GM23248 (cell line): ENCODE measurements around the gene EMC10. TPM values are rescaled to one million over a fixed set of nuclear protein-coding genes. Genes with fewer than 3 reads are reported as not detected.

Source experiments
- DNase-seq: peaks from one replicate; pipeline ENCODE4 v3.0.0-alpha.2; 2015
- H2AFZ ChIP-seq: fragments of 200-600 bp; sonication (generic); 2 replicates; pipeline ENCODE4 v1.6.1; 2016; ENCODE audit warnings: antibody characterized with exemption
- H3F3A ChIP-seq: fragments of 200-600 bp; sonication (generic); 2 replicates; pipeline ENCODE4 v1.6.1; 2016; ENCODE audit warnings: mild to moderate bottlenecking, antibody characterized with exemption, mixed run types; ENCODE audit not compliant: insufficient read depth
- H3K27ac ChIP-seq: fragments of 200-600 bp; sonication (generic); 2 replicates; pipeline ENCODE4 v1.5.1; 2016; ENCODE audit warnings: mild to moderate bottlenecking
- H3K27me3 ChIP-seq: fragments of 200-600 bp; sonication (generic); replicated peaks from 2 replicates; pipeline ENCODE4 v1.6.1; 2016; ENCODE audit warnings: mild to moderate bottlenecking; ENCODE audit not compliant: insufficient read depth
- H3K36me3 ChIP-seq: fragments of 200-600 bp; sonication (generic); 2 replicates; pipeline ENCODE4 v1.6.1; 2016; ENCODE audit warnings: low read depth, mild to moderate bottlenecking
- H3K4me1 ChIP-seq: fragments of 200-600 bp; sonication (generic); 2 replicates; pipeline ENCODE4 v1.6.1; 2016; ENCODE audit warnings: mild to moderate bottlenecking; ENCODE audit not compliant: insufficient read depth
- H3K4me2 ChIP-seq: fragments of 200-600 bp; sonication (generic); one replicate; pipeline ENCODE4 v1.6.1; 2016; ENCODE audit warnings: mild to moderate bottlenecking; ENCODE audit not compliant: unreplicated experiment
- H3K4me3 ChIP-seq: fragments of 200-600 bp; sonication (generic); 2 replicates; pipeline ENCODE4 v1.5.1; 2016; ENCODE audit warnings: mild to moderate bottlenecking
- H3K79me2 ChIP-seq: fragments of 200-600 bp; sonication (generic); 2 replicates; pipeline ENCODE4 v1.6.1; 2016; ENCODE audit warnings: mild to moderate bottlenecking; ENCODE audit not compliant: insufficient read depth
- H3K9ac ChIP-seq: fragments of 200-600 bp; sonication (generic); 2 replicates; pipeline ENCODE4 v1.6.1; 2016; ENCODE audit warnings: mild to moderate bottlenecking
- H3K9me2 ChIP-seq: fragments of 200-600 bp; sonication (generic); 2 replicates; pipeline ENCODE4 v1.6.1; 2016; ENCODE audit warnings: mixed run types, mild to moderate bottlenecking, moderate library complexity; ENCODE audit not compliant: insufficient read depth
- H3K9me3 ChIP-seq: fragments of 200-600 bp; sonication (generic); one replicate; pipeline ENCODE4 v1.6.1; 2017; ENCODE audit warnings: low read depth
- H4K20me1 ChIP-seq: fragments of 200-600 bp; sonication (generic); 2 replicates; pipeline ENCODE4 v1.6.0; 2016; ENCODE audit not compliant: insufficient read depth
- EZH2 ChIP-seq: fragments of 200-600 bp; sonication (generic); IDR thresholded peaks from 2 replicates; pipeline ENCODE4 v1.6.1; 2018; ENCODE audit warnings: antibody characterized with exemption, mild to moderate bottlenecking; ENCODE audit not compliant: insufficient read depth, poor library complexity, severe bottlenecking
- EZH2phosphoT487 ChIP-seq: fragments of 200-600 bp; sonication (generic); IDR thresholded peaks from 2 replicates; pipeline ENCODE4 v1.6.1; 2018; ENCODE audit warnings: antibody characterized with exemption, moderate library complexity, mild to moderate bottlenecking, low read depth; ENCODE audit not compliant: insufficient read depth
- whole genome bisulfite sequencing, 2 experiments: methylation state at CpG; one replicate each; pipeline ENCODE4 v1.1.6; 2015 to 2017; ENCODE audit warnings: low lambda C conversion rate in 2 of 2, low coverage in 1 of 2; ENCODE audit errors: missing lambda C conversion rate in 2 of 2; 5-methylcytosine and 5-hydroxymethylcytosine counted together
- in situ Hi-C: fragments of 300-500 bp; cut with MboI; formaldehyde crosslinking; loops from 2 replicates; pipeline ENCODE4 v1.15.0; 2020
- polyA plus RNA-seq: library from polyadenylated mRNA; unstranded; fragments of >200 nt; fragmentation: Nextera tagmentation; extraction: Ambion mirVana; gene quantifications from 2 replicates; pipeline ENCODE4 v1.2.1, GENCODE V29; 2016
- total RNA-seq: library from RNA; depleted of rRNA; stranded (reverse); fragments of >200 nt; shearing (Covaris generic); gene quantifications from 2 replicates; pipeline ENCODE4 v1.2.3, GENCODE V29; 2014; rRNA removed

Gene EMC10
- total and polyA plus RNA-seq, 2 experiments from 2014 or later, result 7.2 to 96.6 TPM

GRCh38 chr19:50535672-50536187 lies 59.4 kb downstream of the EMC10 start:
- no peaks in the 10 kb centered on the region for H3K9me2 ChIP-seq
- in situ Hi-C loops, result no loop called here
- H4K20me1 ChIP-seq, result no peaks in the 10 kb centered on the region
- no peaks in the 10 kb centered on the region for H3K9me3 ChIP-seq
- H3K27me3 ChIP-seq, result no peaks in the 10 kb centered on the region
- no peak overlapping the region for H2AFZ ChIP-seq
- no peaks in the 10 kb centered on the region for H3K4me1 ChIP-seq
- DNase-seq, result no peak
- H3F3A ChIP-seq, result no peaks in the 10 kb centered on the region
- H3K9ac ChIP-seq, result no peak overlapping the region
- no peaks in the 10 kb centered on the region for H3K36me3 ChIP-seq
- WGBS, 2 experiments, result 32 to 35% methylated on average over 11 of the region's 11 CpGs
- no peak overlapping the region for H3K4me2 ChIP-seq
- H3K4me3 ChIP-seq, result no peak overlapping the region
- no peaks in the 10 kb centered on the region for H3K79me2 ChIP-seq
- no peak for TF ChIP-seq EZH2
- TF ChIP-seq EZH2phosphoT487, result no peak
- no peak overlapping the region for H3K27ac ChIP-seq

GRCh38 chr19:50536662-50537305 lies 60.5 kb downstream of the EMC10 start:
- H2AFZ ChIP-seq, result no peak overlapping the region
- 54% methylated on average over 16 of the region's 16 CpGs for WGBS, 2 experiments
- H3K9me3 ChIP-seq, result no peaks in the 10 kb centered on the region
- no peaks in the 10 kb centered on the region for H3K4me1 ChIP-seq
- H3K79me2 ChIP-seq, result no peaks in the 10 kb centered on the region
- no peaks in the 10 kb centered on the region for H4K20me1 ChIP-seq
- in situ Hi-C loops, result no loop called here
- H3K4me2 ChIP-seq, result no peak overlapping the region
- no peak overlapping the region for H3K4me3 ChIP-seq
- no peaks in the 10 kb centered on the region for H3F3A ChIP-seq
- no peaks in the 10 kb centered on the region for H3K27me3 ChIP-seq
- TF ChIP-seq EZH2, result no peak
- no peak for TF ChIP-seq EZH2phosphoT487
- no peaks in the 10 kb centered on the region for H3K9me2 ChIP-seq
- H3K27ac ChIP-seq, result no peak overlapping the region
- no peak overlapping the region for H3K9ac ChIP-seq
- DNase-seq, result no peak
- H3K36me3 ChIP-seq, result no peaks in the 10 kb centered on the region

DNA sequence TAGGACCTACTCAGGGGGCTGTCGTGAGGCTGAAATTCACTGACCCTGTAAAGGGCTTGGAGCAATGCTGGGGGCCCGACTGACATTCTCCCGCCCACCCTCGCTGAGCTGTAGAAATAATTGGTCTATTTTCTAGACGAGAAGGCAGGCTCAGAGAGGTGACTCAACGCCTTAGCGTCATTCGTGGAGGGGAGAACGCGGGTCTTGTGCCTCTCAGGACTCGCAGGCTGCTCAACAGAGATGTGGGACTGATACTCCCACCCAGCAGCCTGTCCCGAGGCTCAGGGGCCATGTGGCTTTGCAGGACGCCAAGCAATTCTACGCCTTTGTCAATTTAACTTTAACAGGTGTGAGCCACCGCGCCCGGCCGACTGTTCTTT lies 61.0 kb downstream of the EMC10 start:
- Histone ChIP-seq H3F3A (no peaks in the 10 kb centered on the region), H4K20me1 (no peaks in the 10 kb centered on the region), H3K4me3 (no peak overlapping the region), H3K9me2 (no peaks in the 10 kb centered on the region), H3K36me3 (no peaks in the 10 kb centered on the region), H3K4me1 (no peaks in the 10 kb centered on the region), H3K9ac (no peak overlapping the region), H3K4me2 (no peak overlapping the region), H3K79me2 (no peaks in the 10 kb centered on the region), H3K27me3 (no peaks in the 10 kb centered on the region), H3K9me3 (no peaks in the 10 kb centered on the region), H2AFZ (no peak overlapping the region), H3K27ac (no peak overlapping the region)
- DNase-seq, result no peak
- in situ Hi-C loops, result no loop called here
- 76 to 79% methylated on average over 18 of the region's 18 CpGs for WGBS, 2 experiments
- TF ChIP-seq EZH2phosphoT487 (no peak), EZH2 (no peak)

DNA sequence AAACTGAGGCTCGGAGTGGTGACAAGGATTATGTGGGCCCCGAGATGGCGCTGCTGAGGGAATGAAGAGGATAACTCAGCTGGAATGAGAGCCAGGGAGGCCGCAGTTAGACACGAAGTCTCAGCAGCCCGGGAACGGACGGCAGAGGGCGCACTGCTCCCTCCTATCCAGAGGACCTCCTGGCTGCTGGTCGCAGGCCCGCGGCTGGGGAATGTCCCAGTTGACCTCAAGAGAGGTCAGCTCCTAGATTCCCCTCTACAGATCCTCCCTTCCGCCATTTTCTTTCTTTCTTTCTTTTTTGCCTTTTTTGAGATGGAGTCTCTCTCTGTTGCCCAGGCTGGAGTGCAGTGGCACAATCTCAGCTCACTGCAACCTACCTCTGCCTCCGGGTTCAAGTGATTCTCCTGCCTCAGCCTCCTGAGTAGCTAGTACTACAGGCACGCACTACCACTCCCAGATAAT lies 61.5 kb downstream of the EMC10 start:
- Histone ChIP-seq H3K36me3 (no peaks in the 10 kb centered on the region), H3K79me2 (no peaks in the 10 kb centered on the region), H3K9me2 (no peaks in the 10 kb centered on the region), H3F3A (no peaks in the 10 kb centered on the region), H4K20me1 (no peaks in the 10 kb centered on the region), H3K27me3 (no peaks in the 10 kb centered on the region), H3K4me3 (no peak overlapping the region), H3K4me1 (no peaks in the 10 kb centered on the region), H2AFZ (no peak overlapping the region), H3K4me2 (no peak overlapping the region), H3K27ac (no peak overlapping the region), H3K9ac (no peak overlapping the region), H3K9me3 (no peaks in the 10 kb centered on the region)
- WGBS, 2 experiments, result 21 to 22% methylated on average over 15 of the region's 15 CpGs
- DNase-seq, result peak; percentile 89
- TF ChIP-seq EZH2phosphoT487 (no peak), EZH2 (no peak)
- in situ Hi-C loops, result no loop called here

Other genes starting within 250 kb of the EMC10 start
- gene KCNC3, start 147.1 kb upstream of the EMC10 start, total RNA-seq, result under 0.01 and 0.13 TPM in 2 replicates
- gene KCNC3, start 147.1 kb upstream of the EMC10 start, polyA plus RNA-seq, result 0.04 TPM in 1 of 2 replicates, not detected in the other
- 0.32 and 0.51 TPM in 2 replicates for gene NAPSA, start 110.9 kb upstream of the EMC10 start, total RNA-seq
- gene NAPSA, start 110.9 kb upstream of the EMC10 start, polyA plus RNA-seq, result 0.15 and 0.38 TPM in 2 replicates
- 96.6 and 140 TPM in 2 replicates for gene NR1H2, start 100.0 kb upstream of the EMC10 start, total RNA-seq
- 102 and 109 TPM in 2 replicates for gene NR1H2, start 100.0 kb upstream of the EMC10 start, polyA plus RNA-seq
- gene POLD1, start 92.2 kb upstream of the EMC10 start, total RNA-seq, result 15.6 and 18.3 TPM in 2 replicates
- gene POLD1, start 92.2 kb upstream of the EMC10 start, polyA plus RNA-seq, result 12.6 and 13.7 TPM in 2 replicates
- not detected in 2 replicates for gene SPIB, start 57.6 kb upstream of the EMC10 start, total RNA-seq
- not detected in 2 replicates for gene SPIB, start 57.6 kb upstream of the EMC10 start, polyA plus RNA-seq
- not detected in 2 replicates for gene MYBPC2, start 43.6 kb upstream of the EMC10 start, total RNA-seq
- gene MYBPC2, start 43.6 kb upstream of the EMC10 start, polyA plus RNA-seq, result not detected in 2 replicates
- gene GARIN5A, start 341 bp downstream of the EMC10 start, total RNA-seq, result not detected in 2 replicates
- 0.20 and 0.27 TPM in 2 replicates for gene GARIN5A, start 341 bp downstream of the EMC10 start, polyA plus RNA-seq
- gene JOSD2, start 34.7 kb downstream of the EMC10 start, total RNA-seq, result 50.7 and 55.2 TPM in 2 replicates
- gene JOSD2, start 34.7 kb downstream of the EMC10 start, polyA plus RNA-seq, result 98.5 and 108 TPM in 2 replicates
- not detected in 2 replicates for gene ASPDH, start 37.4 kb downstream of the EMC10 start, total RNA-seq
- not detected in 2 replicates for gene ASPDH, start 37.4 kb downstream of the EMC10 start, polyA plus RNA-seq
- gene LRRC4B, start 91.9 kb downstream of the EMC10 start, total RNA-seq, result not detected in 2 replicates
- gene LRRC4B, start 91.9 kb downstream of the EMC10 start, polyA plus RNA-seq, result not detected in 2 replicates
- not detected in 2 replicates for gene SYT3, start 163.4 kb downstream of the EMC10 start, total RNA-seq
- not detected in 2 replicates for gene SYT3, start 163.4 kb downstream of the EMC10 start, polyA plus RNA-seq
- not detected in 2 replicates for gene C19orf81, start 172.9 kb downstream of the EMC10 start, total RNA-seq
- gene C19orf81, start 172.9 kb downstream of the EMC10 start, polyA plus RNA-seq, result 1.1 and 1.6 TPM in 2 replicates
- gene SHANK1, start 243.3 kb downstream of the EMC10 start, total RNA-seq, result 2.7 and 7.1 TPM in 2 replicates
- 0.58 and 0.62 TPM in 2 replicates for gene SHANK1, start 243.3 kb downstream of the EMC10 start, polyA plus RNA-seq
- 145 and 164 TPM in 2 replicates for gene CLEC11A, start 246.9 kb downstream of the EMC10 start, total RNA-seq
- gene CLEC11A, start 246.9 kb downstream of the EMC10 start, polyA plus RNA-seq, result 122 and 127 TPM in 2 replicates